Breast epithelium (tissue), 4 donors: ENCODE measurements around the gene CCL26. TPM values are rescaled to one million over a fixed set of nuclear protein-coding genes. Genes with fewer than 3 reads are reported as not detected.

ENCODE experiments used
- DNase-seq, 2 donors: peaks; one replicate each; pipeline ENCODE4 v3.0.0-alpha.2; 2019; ENCODE audit warnings: low spot score in 2 of 2
- H3K27ac ChIP-seq, 2 donors: fragments of 200-600 bp; sonication (generic) in 1 of 2; one replicate each; pipeline ENCODE4 v1.5.1; 2016 to 2019; ENCODE audit warnings: mild to moderate bottlenecking in 1 of 2
- H3K27me3 ChIP-seq, 2 donors: fragments of 200-600 bp; sonication (generic) in 1 of 2; one replicate each; pipeline versions ENCODE4 v1.5.1 to v1.6.0; 2017 to 2019; ENCODE audit warnings: control low read depth in 1 of 2, mild to moderate bottlenecking in 1 of 2
- H3K36me3 ChIP-seq: fragments of 200-600 bp; one replicate; pipeline ENCODE4 v1.5.1; 2019
- H3K4me1 ChIP-seq, 2 donors: fragments of 200-600 bp; sonication (generic); one replicate each; pipeline ENCODE4 v1.5.1; 2016 to 2019; ENCODE audit warnings: control low read depth in 1 of 2
- H3K4me3 ChIP-seq, 3 donors: fragments of 200-600 bp; sonication (generic); 1 replicate in 2 of 3; 2 replicates in 1 of 3; pipeline ENCODE4 v1.5.1; 2016 to 2019; ENCODE audit warnings: mild to moderate bottlenecking in 3 of 3, moderate library complexity in 2 of 3
- H3K9me3 ChIP-seq, 2 donors: fragments of 200-600 bp; sonication (generic) in 1 of 2; one replicate each; pipeline ENCODE4 v1.5.1; 2016 to 2019; ENCODE audit warnings: control low read depth in 1 of 2
- CTCF ChIP-seq, 3 donors: fragments of 450-650 bp; IDR thresholded peaks; one replicate each; pipeline ENCODE4 v1.5.1; 2016 to 2017; ENCODE audit warnings: antibody characterized with exemption in 3 of 3, mild to moderate bottlenecking in 3 of 3, moderate library complexity in 3 of 3
- POLR2A ChIP-seq: fragments of 450-650 bp; IDR thresholded peaks from one replicate; pipeline ENCODE4 v1.6.1; 2016; ENCODE audit warnings: antibody characterized with exemption, mild to moderate bottlenecking, moderate library complexity
- POLR2AphosphoS5 ChIP-seq, 3 donors: sonication (generic); formaldehyde crosslinking; IDR thresholded peaks; one replicate each; pipeline ENCODE4 v1.6.1; 2017; ENCODE audit warnings: antibody characterized with exemption in 3 of 3
- intact Hi-C: fragments of 100-400 bp; cut with DNase I; formaldehyde crosslinking; loops from one replicate; pipeline ENCODE4 v1.15.1; 2023; ENCODE audit warnings: low total_unique reads
- total RNA-seq, 3 donors: library from RNA; depleted of rRNA; stranded (reverse); fragments of >200 nt; gene quantifications; one replicate each; pipeline ENCODE4 v1.1.0, GENCODE V29; 2016

Gene CCL26
- total RNA-seq, result 1 to 10 TPM in 1 of 3 donors, under 1 TPM in 1, not detected in 1; 0.59 to 1.3 TPM

- Histone ChIP-seq H3K4me3 (no peak within 1 kb of the TSS), H3K27ac (peak within 1 kb of the TSS in 1 of 2 donors; percentile 48), H3K27me3 (no peaks in the 10 kb centered on the region), H3K36me3 (no peaks in the 10 kb centered on the region), H3K9me3 (no peaks in the 10 kb centered on the region), H3K4me1 (no peaks in the 10 kb centered on the region)
- peak in 1 of 2 donors; percentile 52 for DNase-seq
- TF ChIP-seq CTCF (IDR thresholded peaks at IDR 0.05), result no peak
- peak in 1 of 3 donors; percentile 32 for TF ChIP-seq POLR2AphosphoS5 (IDR thresholded peaks at IDR 0.05)
- intact Hi-C loops, result no loop called here
Measured at GRCh38 chr7:75772081-75773077, at the start of gene CCL26. CCL26 (minus strand) TSS chr7:75772211; CDS start chr7:75772176, 35 bp downstream.

GRCh38 chr7:75820688-75821087 is 48.7 kb upstream of the CCL26 start:
- no peaks in the 10 kb centered on the region for H3K4me1 ChIP-seq
- no peak overlapping the region for H3K4me3 ChIP-seq
- H3K9me3 ChIP-seq, result no peaks in the 10 kb centered on the region
- H3K27ac ChIP-seq, result no peak overlapping the region
- no peaks in the 10 kb centered on the region for H3K36me3 ChIP-seq
- intact Hi-C loops, result no loop called here
- TF ChIP-seq POLR2AphosphoS5 (IDR thresholded peaks at IDR 0.05) (no peak), POLR2A (no peak)
- DNase-seq, result no peak
- H3K27me3 ChIP-seq, result no peaks in the 10 kb centered on the region

GRCh38 chr7:75819711-75820110 is 47.7 kb upstream of the CCL26 start:
- TF ChIP-seq POLR2A, result no peak
- TF ChIP-seq POLR2AphosphoS5 (IDR thresholded peaks at IDR 0.05), result no peak
- TF ChIP-seq CTCF (IDR thresholded peaks at IDR 0.05), result no peak
- Histone ChIP-seq H3K4me3 (no peak overlapping the region), H3K27ac (no peak overlapping the region), H3K4me1 (no peaks in the 10 kb centered on the region), H3K36me3 (no peaks in the 10 kb centered on the region), H3K9me3 (no peaks in the 10 kb centered on the region), H3K27me3 (no peaks in the 10 kb centered on the region)
- DNase-seq, result no peak
- intact Hi-C loops, result no loop called here

GRCh38 chr7:75818472-75818871 is 46.5 kb upstream of the CCL26 start:
- Histone ChIP-seq H3K9me3 (no peaks in the 10 kb centered on the region), H3K4me1 (no peaks in the 10 kb centered on the region), H3K36me3 (no peaks in the 10 kb centered on the region), H3K27me3 (no peaks in the 10 kb centered on the region), H3K27ac (no peak overlapping the region), H3K4me3 (no peak overlapping the region)
- DNase-seq, result no peak
- intact Hi-C loops, result no loop called here
- no peak for TF ChIP-seq CTCF (IDR thresholded peaks at IDR 0.05)
- no peak for TF ChIP-seq POLR2AphosphoS5 (IDR thresholded peaks at IDR 0.05)
- TF ChIP-seq POLR2A, result no peak

GRCh38 chr7:75817116-75817515 is 45.1 kb upstream of the CCL26 start:
- H3K27me3 ChIP-seq, result no peaks in the 10 kb centered on the region
- H3K9me3 ChIP-seq, result no peaks in the 10 kb centered on the region
- no peaks in the 10 kb centered on the region for H3K36me3 ChIP-seq
- H3K27ac ChIP-seq, result no peak overlapping the region
- H3K4me3 ChIP-seq, result no peak overlapping the region
- no peak for DNase-seq
- TF ChIP-seq POLR2A, result no peak
- no peak for TF ChIP-seq CTCF (IDR thresholded peaks at IDR 0.05)
- no peak for TF ChIP-seq POLR2AphosphoS5 (IDR thresholded peaks at IDR 0.05)
- intact Hi-C loops, result no loop called here
- no peaks in the 10 kb centered on the region for H3K4me1 ChIP-seq
